GM12873 (cell line): ENCODE measurements around the gene OR6A2.

Source experiments
- TF ChIP-seq, protein P1 (sequence below): IDR thresholded peaks from 2 replicates; pipeline ENCODE4 v1.5.1; 2012; ENCODE audit warnings: low read depth, mild to moderate bottlenecking, moderate library complexity, low read length, control low read depth; ENCODE audit not compliant: insufficient read depth; ENCODE audit errors: missing control alignments

The OR6A2 gene

GRCh38 chr11:6825231-6825744 lies 25.8 kb upstream of the OR6A2 start:
- TF ChIP-seq, protein P1, sequence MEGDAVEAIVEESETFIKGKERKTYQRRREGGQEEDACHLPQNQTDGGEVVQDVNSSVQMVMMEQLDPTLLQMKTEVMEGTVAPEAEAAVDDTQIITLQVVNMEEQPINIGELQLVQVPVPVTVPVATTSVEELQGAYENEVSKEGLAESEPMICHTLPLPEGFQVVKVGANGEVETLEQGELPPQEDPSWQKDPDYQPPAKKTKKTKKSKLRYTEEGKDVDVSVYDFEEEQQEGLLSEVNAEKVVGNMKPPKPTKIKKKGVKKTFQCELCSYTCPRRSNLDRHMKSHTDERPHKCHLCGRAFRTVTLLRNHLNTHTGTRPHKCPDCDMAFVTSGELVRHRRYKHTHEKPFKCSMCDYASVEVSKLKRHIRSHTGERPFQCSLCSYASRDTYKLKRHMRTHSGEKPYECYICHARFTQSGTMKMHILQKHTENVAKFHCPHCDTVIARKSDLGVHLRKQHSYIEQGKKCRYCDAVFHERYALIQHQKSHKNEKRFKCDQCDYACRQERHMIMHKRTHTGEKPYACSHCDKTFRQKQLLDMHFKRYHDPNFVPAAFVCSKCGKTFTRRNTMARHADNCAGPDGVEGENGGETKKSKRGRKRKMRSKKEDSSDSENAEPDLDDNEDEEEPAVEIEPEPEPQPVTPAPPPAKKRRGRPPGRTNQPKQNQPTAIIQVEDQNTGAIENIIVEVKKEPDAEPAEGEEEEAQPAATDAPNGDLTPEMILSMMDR: no peak

DNA sequence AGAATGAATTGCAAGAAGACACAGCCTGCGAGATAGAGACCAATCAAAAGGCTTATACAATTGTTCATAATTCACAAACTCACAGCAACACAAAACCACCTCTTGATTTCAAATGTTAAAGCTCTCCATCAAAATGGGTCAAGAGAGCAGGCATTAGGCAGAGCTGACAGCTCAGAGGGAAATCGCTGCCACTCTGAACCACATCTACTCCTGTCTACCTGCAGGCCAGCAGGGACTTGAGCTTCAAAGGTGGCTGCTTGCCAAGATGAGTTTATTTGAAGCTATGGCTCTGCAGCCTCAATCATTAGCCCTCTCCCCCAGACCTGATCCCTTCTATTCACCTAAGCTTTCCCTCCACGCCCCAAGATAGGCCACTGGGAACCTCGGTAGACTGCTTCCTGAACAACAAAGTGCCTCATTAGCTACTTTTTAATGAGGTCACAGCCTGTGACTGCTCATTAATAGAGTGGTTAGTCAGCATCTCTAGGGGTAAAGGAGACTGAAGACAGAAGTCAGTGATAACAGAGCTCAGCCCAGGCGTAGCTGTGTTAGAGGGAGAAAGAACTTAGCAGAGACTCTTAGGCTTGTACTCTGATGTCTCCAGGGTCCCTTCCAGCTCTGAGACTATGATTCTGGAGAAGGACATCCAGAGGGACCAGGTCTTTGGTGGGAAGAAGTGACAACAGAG lies 24.8 kb upstream of the OR6A2 start:
- TF ChIP-seq, protein P1: no peak

GRCh38 chr11:6818967-6819366 lies 19.5 kb upstream of the OR6A2 start:
- TF ChIP-seq, protein P1: no peak

DNA sequence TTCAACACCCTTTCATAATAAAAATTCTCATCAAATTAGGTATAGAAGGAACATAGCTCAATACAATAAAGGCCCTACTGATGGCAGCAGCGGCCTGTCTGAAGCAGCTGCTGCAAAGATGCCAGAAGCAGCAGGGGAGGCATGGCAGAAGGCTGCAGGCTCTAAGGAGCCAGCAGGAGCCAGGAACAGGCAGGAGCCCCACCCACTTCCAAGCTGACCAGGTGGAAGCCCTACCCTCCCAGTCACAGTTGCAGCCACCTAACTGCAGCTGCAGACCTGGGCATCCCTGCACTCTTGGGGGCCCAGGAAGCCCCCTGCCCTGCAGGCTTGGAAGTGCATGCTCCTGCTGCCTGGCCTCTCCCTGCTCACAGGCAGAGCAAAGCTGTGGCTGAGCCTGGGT lies 18.2 kb upstream of the OR6A2 start:
- TF ChIP-seq, protein P1: no peak

- TF ChIP-seq, protein P1: no peak
Measured at GRCh38 chr11:6813656-6814055, 14.2 kb upstream of the OR6A2 start.

DNA sequence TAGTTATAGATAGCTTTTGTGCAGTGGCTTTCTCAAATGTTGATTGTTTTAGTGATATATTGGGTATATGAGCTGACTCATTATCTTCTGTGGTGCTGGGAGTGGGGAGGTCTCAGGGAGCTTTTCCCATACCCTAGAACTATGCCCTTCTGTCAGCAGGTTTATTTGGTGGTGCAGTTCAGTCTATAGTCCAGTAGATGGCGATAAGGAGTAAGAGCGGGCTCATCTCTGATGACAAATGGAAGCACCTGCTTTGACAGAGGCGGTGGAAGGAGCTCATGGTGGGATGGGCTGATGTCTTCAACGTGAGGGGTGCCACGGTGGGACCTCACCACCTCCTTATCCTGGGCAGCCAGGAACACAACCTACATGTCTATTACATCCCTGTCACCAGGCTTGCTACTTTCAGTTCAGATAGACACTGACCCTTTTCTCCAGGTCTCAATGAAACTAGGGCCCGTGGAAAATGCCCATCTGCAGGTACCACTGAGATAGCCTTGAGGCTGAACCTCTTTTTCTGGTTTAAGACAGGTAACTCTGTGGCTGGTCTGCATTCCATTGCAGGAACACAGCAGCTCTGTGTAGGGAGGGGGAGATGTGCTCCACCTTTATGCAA lies 13.0 kb upstream of the OR6A2 start:
- TF ChIP-seq, protein P1: peak; percentile 97

- TF ChIP-seq, protein P1: no peak
Measured at GRCh38 chr11:6794639-6795038, 4.8 kb downstream of the OR6A2 start.
